Aorta (tissue), 5 donors: ENCODE data around the gene DSCAML1. TPM values are rescaled to one million over a fixed set of nuclear protein-coding genes. Genes with fewer than 3 reads are reported as not detected.

Experiments
- ATAC-seq: fragments of 200-7000 bp; cut with Tn5 transposase; one replicate; pipeline ENCODE4 v1.9.1; 2022; ENCODE audit warnings: moderate library complexity; ENCODE audit not compliant: low FRiP score
- DNase-seq, 2 donors: peaks; one replicate each; pipeline ENCODE4 v3.0.0-alpha.2; 2020
- H3K27ac ChIP-seq, 2 donors: one replicate each; pipeline ENCODE4 v1.5.1; 2013; ENCODE audit warnings: low read length in 2 of 2, mild to moderate bottlenecking in 2 of 2, moderate library complexity in 2 of 2, control low read depth in 1 of 2, inconsistent platforms in 1 of 2, low read depth in 1 of 2
- H3K27me3 ChIP-seq, 2 donors: one replicate each; pipeline ENCODE4 v1.6.1; 2013; ENCODE audit warnings: control low read depth in 1 of 2, low read length in 1 of 2, mild to moderate bottlenecking in 1 of 2, moderate library complexity in 1 of 2; ENCODE audit not compliant: insufficient read depth in 2 of 2, control insufficient read depth in 1 of 2
- H3K36me3 ChIP-seq, 2 donors: one replicate each; pipeline ENCODE4 v1.6.1; 2013; ENCODE audit warnings: control low read depth in 1 of 2, low read length in 1 of 2, mild to moderate bottlenecking in 1 of 2; ENCODE audit not compliant: insufficient read depth in 2 of 2, control insufficient read depth in 1 of 2
- H3K4me1 ChIP-seq, 2 donors: one replicate each; pipeline ENCODE4 v1.6.1; 2013; ENCODE audit warnings: low read length in 2 of 2, control low read depth in 1 of 2, mild to moderate bottlenecking in 1 of 2, moderate library complexity in 1 of 2; ENCODE audit not compliant: insufficient read depth in 2 of 2, control insufficient read depth in 1 of 2
- H3K4me3 ChIP-seq, 2 donors: one replicate each; pipeline ENCODE4 v1.5.1; 2013; ENCODE audit warnings: low read length in 2 of 2, control low read depth in 1 of 2, mild to moderate bottlenecking in 1 of 2
- H3K9me3 ChIP-seq: one replicate; pipeline ENCODE4 v1.6.1; 2013; ENCODE audit warnings: mild to moderate bottlenecking, low read length; ENCODE audit not compliant: control insufficient read depth
- WGBS, 2 donors: extraction: QIAGEN DNeasy Blood & Tissue Kit; methylation state at CpG; one replicate each; pipeline ENCODE4 v1.1.7; 2013; 5-methylcytosine and 5-hydroxymethylcytosine counted together
- intact Hi-C, 2 donors: fragments of 100-400 bp; cut with DNase I; formaldehyde crosslinking; loops; one replicate each; pipeline versions ENCODE4 v1.14.2 to v1.15.0; 2022
- polyA plus RNA-seq, 2 donors: library from polyadenylated mRNA; stranded (reverse); fragments of 200-250 nt; gene quantifications; one replicate each; pipeline ENCODE4 v1.2.3, GENCODE V29; 2013
- total RNA-seq, 2 donors: library from RNA; stranded (reverse); fragmentation: NEBNext Ultra II Directional; extraction: Animal tissue kit (Norgen Biotek cat#: 25700); gene quantifications; one replicate each; pipeline ENCODE4 v1.2.1, GENCODE V29; 2021
- donor health status: healthy with polysubstance abuse.
- donor health status: Bipolar disorder and iron deficiency.
- donor health status: DM: no; HTN: no; CAD: no.
- donor health status: DM: no; HTN: no; CAD: no.
- donor health status: DM: yes; HTN: yes; CAD: no.

Gene DSCAML1
- total and polyA plus RNA-seq, 4 donors: 0.13 to 2.2 (median 0.58) TPM; not detected in 1

- H3K36me3 ChIP-seq: no peaks in the 10 kb centered on the region
- ATAC-seq (no peak), DNase-seq (no peak)
- H3K9me3 ChIP-seq: no peaks in the 10 kb centered on the region
- no peaks in the 10 kb centered on the region for H3K4me1 ChIP-seq
- 85 to 88% methylated on average over 14 of the region's 14 CpGs for WGBS, 2 donors
- intact Hi-C loops: no loop called here
- no peaks in the 10 kb centered on the region for H3K27me3 ChIP-seq
- H3K4me3 ChIP-seq: no peak overlapping the region
- no peak overlapping the region for H3K27ac ChIP-seq
These were observed 330.1 kb downstream of the DSCAML1 start for GRCh38 chr11:117466966-117467365.

GRCh38 chr11:117465236-117465997 lies 331.6 kb downstream of the DSCAML1 start:
- H3K9me3 ChIP-seq: no peaks in the 10 kb centered on the region
- H3K4me3 ChIP-seq: no peak overlapping the region
- ATAC-seq (no peak), DNase-seq (peak in 1 of 2 donors; percentile 52)
- H3K36me3 ChIP-seq: no peaks in the 10 kb centered on the region
- no peak overlapping the region for H3K27ac ChIP-seq
- 65 to 71% methylated on average over 14 of the region's 14 CpGs for WGBS, 2 donors
- intact Hi-C loops: no loop called here
- H3K4me1 ChIP-seq: no peaks in the 10 kb centered on the region
- no peaks in the 10 kb centered on the region for H3K27me3 ChIP-seq

- Histone ChIP-seq H3K27ac (no peak overlapping the region), H3K36me3 (no peaks in the 10 kb centered on the region), H3K9me3 (no peaks in the 10 kb centered on the region), H3K27me3 (no peaks in the 10 kb centered on the region), H3K4me3 (no peak overlapping the region), H3K4me1 (no peaks in the 10 kb centered on the region)
- peak in 1 of 2 donors; percentile 52 for DNase-seq
- intact Hi-C loops: no loop called here
- WGBS, 2 donors: 89 to 92% methylated on average over 13 of the region's 13 CpGs
- no peak for ATAC-seq
These were observed 332.2 kb downstream of the DSCAML1 start for GRCh38 chr11:117464778-117465177.

GRCh38 chr11:117462864-117463247 lies 334.2 kb downstream of the DSCAML1 start:
- Histone ChIP-seq H3K4me1 (no peaks in the 10 kb centered on the region), H3K36me3 (no peaks in the 10 kb centered on the region), H3K27me3 (no peaks in the 10 kb centered on the region), H3K9me3 (no peaks in the 10 kb centered on the region), H3K27ac (no peak overlapping the region), H3K4me3 (no peak overlapping the region)
- WGBS, 2 donors: 58 to 66% methylated on average over 8 of the region's 8 CpGs
- no peak for ATAC-seq
- intact Hi-C loops: no loop called here
- DNase-seq: peak in 1 of 2 donors; percentile 63

DNA sequence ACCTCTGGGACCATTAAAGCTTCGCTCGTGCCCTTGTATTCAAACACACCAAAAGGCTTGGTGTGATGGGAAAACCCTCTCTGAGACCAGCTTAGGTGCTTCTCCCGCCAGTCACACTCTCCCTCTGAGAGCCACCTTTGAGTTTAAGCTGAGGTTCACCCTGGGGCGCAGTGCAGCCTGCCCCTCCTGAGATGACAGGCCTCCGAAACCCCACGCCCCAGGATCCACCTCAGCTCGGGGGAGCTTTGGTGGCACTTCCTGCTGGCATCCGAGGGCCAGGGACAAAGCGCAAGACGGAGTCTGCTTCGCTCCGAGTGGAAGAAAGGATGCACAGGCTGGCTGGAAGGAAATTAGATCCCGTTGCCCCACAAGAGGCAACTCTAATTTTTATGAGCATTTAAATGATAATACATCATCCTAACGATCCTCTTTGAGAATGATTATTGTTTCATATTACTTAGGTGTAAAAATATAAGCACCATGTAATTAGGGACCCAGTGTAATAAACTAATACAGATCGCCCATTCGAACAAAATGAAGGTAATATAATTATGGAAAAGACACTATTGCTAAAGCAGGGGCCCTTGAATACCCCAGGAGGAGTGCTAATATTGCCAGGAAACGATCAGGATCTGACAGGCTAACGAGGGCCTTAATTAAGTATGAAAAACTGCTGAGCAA lies 334.7 kb downstream of the DSCAML1 start:
- ATAC-seq (no peak), DNase-seq (no peak)
- no peaks in the 10 kb centered on the region for H3K36me3 ChIP-seq
- intact Hi-C loops: no loop called here
- no peaks in the 10 kb centered on the region for H3K27me3 ChIP-seq
- no peak overlapping the region for H3K4me3 ChIP-seq
- no peaks in the 10 kb centered on the region for H3K9me3 ChIP-seq
- WGBS, 2 donors: 81 to 82% methylated on average over 18 of the region's 18 CpGs
- no peak overlapping the region for H3K27ac ChIP-seq
- no peaks in the 10 kb centered on the region for H3K4me1 ChIP-seq

- Histone ChIP-seq H3K9me3 (no peaks in the 10 kb centered on the region), H3K27ac (no peak overlapping the region), H3K4me1 (no peaks in the 10 kb centered on the region), H3K4me3 (no peak overlapping the region), H3K27me3 (no peaks in the 10 kb centered on the region), H3K36me3 (no peaks in the 10 kb centered on the region)
- WGBS, 2 donors: 81% methylated on average over 16 of the region's 16 CpGs
- intact Hi-C loops: no loop called here
- no peak for ATAC-seq
- DNase-seq: peak in 1 of 2 donors; percentile 63
These were observed 335.4 kb downstream of the DSCAML1 start for GRCh38 chr11:117461396-117462182.

GRCh38 chr11:117459979-117460300 lies 337.1 kb downstream of the DSCAML1 start:
- WGBS, 2 donors: 84 to 89% methylated on average over 5 of the region's 5 CpGs
- no peaks in the 10 kb centered on the region for H3K36me3 ChIP-seq
- H3K4me1 ChIP-seq: no peaks in the 10 kb centered on the region
- H3K27ac ChIP-seq: no peak overlapping the region
- ATAC-seq: no peak
- DNase-seq: peak in 1 of 2 donors; percentile 61
- intact Hi-C loops: no loop called here
- no peak overlapping the region for H3K4me3 ChIP-seq
- no peaks in the 10 kb centered on the region for H3K9me3 ChIP-seq
- H3K27me3 ChIP-seq: no peaks in the 10 kb centered on the region

- H3K36me3 ChIP-seq: no peaks in the 10 kb centered on the region
- H3K9me3 ChIP-seq: peaks cover 2% of the 10 kb centered on the region
- intact Hi-C loops: no loop called here
- no peak overlapping the region for H3K27ac ChIP-seq
- 74 to 78% methylated on average over 16 of the region's 16 CpGs for WGBS, 2 donors
- DNase-seq (peak in 1 of 2 donors; percentile 72), ATAC-seq (no peak)
- no peaks in the 10 kb centered on the region for H3K27me3 ChIP-seq
- no peaks in the 10 kb centered on the region for H3K4me1 ChIP-seq
- H3K4me3 ChIP-seq: no peak overlapping the region
These were observed 337.7 kb downstream of the DSCAML1 start for GRCh38 chr11:117459123-117459978.
